Endothelial cell of umbilical vein (primary cell): ENCODE results near the gene BDKRB2. TPM values are rescaled to one million over a fixed set of nuclear protein-coding genes. Genes with fewer than 3 reads are reported as not detected.

Experiments
- BruUV-seq: library from RNA; stranded (reverse); fragments of 400-500 nt; replicated peaks from 2 replicates; lab custom pipeline; 2021; lab: Mats Ljungman, UMichigan
- CTCF ChIA-PET: fragments of 300-600, 350-600 bp; sonication (Branson Sonifier 250); formaldehyde crosslinking; loops from one replicate; lab custom pipeline; 2021; ENCODE audit warnings: antibody characterized with exemption, inconsistent platforms; lab: Charles Lee
- POLR2A ChIA-PET: fragments of 300-600, 350-600 bp; sonication (Branson Sonifier 250); formaldehyde crosslinking; loops from one replicate; lab custom pipeline; 2021; ENCODE audit warnings: antibody characterized with exemption, inconsistent platforms; lab: Charles Lee
- DNase-seq: peaks from one replicate; pipeline ENCODE4 v3.0.0-alpha.2; 2011; ENCODE audit warnings: low read depth, low spot score
- FAIRE-seq: peaks from 2 replicates; lab custom pipeline; 2011; peaks lifted over from hg19 to GRCh38; lab: Jason Lieb, UNC
- H2AFZ ChIP-seq: 2 replicates; pipeline ENCODE4 v1.6.0; 2012; ENCODE audit warnings: low read depth, low read length, control low read depth, inconsistent platforms
- H3K27ac ChIP-seq: 2 replicates; pipeline ENCODE4 v1.5.1; 2011; ENCODE audit warnings: low read depth, mild to moderate bottlenecking, control low read depth, low read length, moderate library complexity; ENCODE audit not compliant: insufficient read depth
- H3K27me3 ChIP-seq, 2 experiments: 2 replicates each; pipeline versions ENCODE4 v1.6.0 to v1.6.1; 2011; ENCODE audit warnings: low read length in 2 of 2, mixed read lengths in 1 of 2; ENCODE audit not compliant: control insufficient read depth in 2 of 2, insufficient read depth in 2 of 2
- H3K36me3 ChIP-seq, 2 experiments: 2 replicates in 1 of 2; 3 replicates in 1 of 2; pipeline ENCODE4 v1.5.1; 2011; ENCODE audit warnings: low read length in 2 of 2, mild to moderate bottlenecking in 1 of 2, moderate library complexity in 1 of 2; ENCODE audit not compliant: control insufficient read depth in 2 of 2, insufficient read depth in 2 of 2; ENCODE audit errors: extremely low read depth in 1 of 2
- H3K4me1 ChIP-seq: 3 replicates; pipeline ENCODE4 v1.5.1; 2011; ENCODE audit warnings: mild to moderate bottlenecking, low read length; ENCODE audit not compliant: control insufficient read depth, insufficient read depth; ENCODE audit errors: extremely low read depth
- H3K4me2 ChIP-seq: 2 replicates; pipeline ENCODE4 v1.6.1; 2011; ENCODE audit warnings: low read length, control low read depth, mixed read lengths; ENCODE audit not compliant: insufficient read depth
- H3K4me3 ChIP-seq, 3 experiments: fragments of 200-600 bp in 1 of 3; sonication (generic), shearing (Covaris generic) in 1 of 3; replicated peaks in 1 of 3; 2 replicates each; pipeline ENCODE4 v1.5.1; 2011 to 2016; ENCODE audit warnings: control low read depth in 3 of 3, low read length in 3 of 3, mild to moderate bottlenecking in 2 of 3, inconsistent platforms in 1 of 3, low read depth in 1 of 3, moderate library complexity in 1 of 3; ENCODE audit not compliant: insufficient read depth in 1 of 3
- H3K79me2 ChIP-seq: 2 replicates; pipeline ENCODE4 v1.6.0; 2012; ENCODE audit warnings: low read length, inconsistent platforms; ENCODE audit not compliant: control insufficient read depth, insufficient read depth
- H3K9ac ChIP-seq: replicated peaks from 2 replicates; pipeline ENCODE3; 2011; ENCODE audit warnings: low read length, control low read depth; ENCODE audit not compliant: insufficient read depth; ENCODE audit errors: extremely low read depth
- H3K9me1 ChIP-seq: replicated peaks from 3 replicates; pipeline ENCODE4 v1.6.0; 2011; ENCODE audit warnings: mild to moderate bottlenecking, low read length; ENCODE audit not compliant: control insufficient read depth, insufficient read depth; ENCODE audit errors: extremely low read depth
- H3K9me3 ChIP-seq: replicated peaks from 2 replicates; pipeline ENCODE4 v1.5.1; 2012; ENCODE audit warnings: low read length, inconsistent platforms; ENCODE audit not compliant: control insufficient read depth, insufficient read depth
- H4K20me1 ChIP-seq: replicated peaks from 2 replicates; pipeline ENCODE3; 2011; ENCODE audit warnings: mild to moderate bottlenecking, low read length; ENCODE audit not compliant: control insufficient read depth, insufficient read depth; ENCODE audit errors: extremely low read depth
- EZH2 ChIP-seq: IDR thresholded peaks from 2 replicates; pipeline ENCODE4 v1.6.1; 2012; ENCODE audit warnings: borderline replicate concordance, low read depth, mild to moderate bottlenecking, moderate library complexity, low read length, inconsistent platforms; ENCODE audit not compliant: severe bottlenecking
- FOS ChIP-seq: IDR thresholded peaks from 2 replicates; pipeline ENCODE4 v1.6.1; 2011; ENCODE audit warnings: mild to moderate bottlenecking, low read length, moderate library complexity, borderline replicate concordance; ENCODE audit not compliant: insufficient read depth
- GATA2 ChIP-seq: IDR thresholded peaks from 2 replicates; pipeline ENCODE4 v1.7.0; 2011; ENCODE audit warnings: low read depth, mild to moderate bottlenecking, moderate library complexity, mixed read lengths, low read length; ENCODE audit not compliant: insufficient read length, insufficient read depth
- JUN ChIP-seq: IDR thresholded peaks from 2 replicates; pipeline ENCODE4 v1.6.1; 2011; ENCODE audit warnings: borderline replicate concordance, low read depth; ENCODE audit not compliant: insufficient read length, insufficient read depth
- MYC ChIP-seq: IDR thresholded peaks from one replicate; pipeline ENCODE4 v1.6.1; 2011; ENCODE audit warnings: mild to moderate bottlenecking, low read depth, low read length
- POLR2A ChIP-seq: IDR thresholded peaks from 2 replicates; pipeline ENCODE4 v1.6.1; 2012; ENCODE audit warnings: low read depth, mild to moderate bottlenecking, control low read depth, low read length
- POLR2AphosphoS5 ChIP-seq: IDR thresholded peaks from 2 replicates; pipeline ENCODE4 v1.6.1; 2012; ENCODE audit warnings: low read depth, mild to moderate bottlenecking, control low read depth, low read length, moderate library complexity; ENCODE audit not compliant: insufficient read depth
- dilution Hi-C: fragments of 300-500 bp; cut with MboI; formaldehyde crosslinking; loops from one replicate; pipeline ENCODE4 v1.15.0; 2019; ENCODE audit warnings: low sequenced_read_pairs; ENCODE audit not compliant: extremely low pct_ligation_motif_present
- intact Hi-C: fragments of 100-400 bp; cut with micrococcal nuclease; formaldehyde crosslinking; loops from one replicate; pipeline ENCODE4 v1.10.0; 2022
- polyA plus RNA-seq, 4 experiments: library from polyadenylated mRNA; depleted of rRNA in 3 of 4; stranded (reverse) in 3 of 4; unstranded in 1 of 4; fragments of >200 nt; gene quantifications; 2 replicates each; pipeline versions ENCODE4 v1.2.1 to v1.2.3, GENCODE V29; 2011 to 2012; ENCODE audit warnings: missing spikeins in 1 of 4
- total RNA-seq: library from RNA; stranded (reverse); gene quantifications from 2 replicates; pipeline ENCODE4 v1.2.3, GENCODE V29; 2021
- TF ChIP-seq, protein P1 (sequence below): IDR thresholded peaks from 2 replicates; pipeline ENCODE4 v1.6.1; 2011; ENCODE audit not compliant: insufficient read depth, insufficient read length
- TF ChIP-seq, protein P2 (sequence below), 2 donors: IDR thresholded peaks; 1 replicate in 1 of 2; 2 replicates in 1 of 2; pipeline ENCODE4 v1.5.1; 2011; ENCODE audit warnings: low read length in 2 of 2, mild to moderate bottlenecking in 2 of 2, moderate library complexity in 2 of 2, control low read depth in 1 of 2, inconsistent platforms in 1 of 2, low read depth in 1 of 2; ENCODE audit not compliant: insufficient read depth in 1 of 2; ENCODE audit errors: extremely low read depth in 1 of 2

The BDKRB2 gene
- total and polyA plus RNA-seq, 2 donors (not counting 3 experiments of a cell fraction or from before 2014, with no cell fraction given) = 0.22 to 0.77 TPM

DNA sequence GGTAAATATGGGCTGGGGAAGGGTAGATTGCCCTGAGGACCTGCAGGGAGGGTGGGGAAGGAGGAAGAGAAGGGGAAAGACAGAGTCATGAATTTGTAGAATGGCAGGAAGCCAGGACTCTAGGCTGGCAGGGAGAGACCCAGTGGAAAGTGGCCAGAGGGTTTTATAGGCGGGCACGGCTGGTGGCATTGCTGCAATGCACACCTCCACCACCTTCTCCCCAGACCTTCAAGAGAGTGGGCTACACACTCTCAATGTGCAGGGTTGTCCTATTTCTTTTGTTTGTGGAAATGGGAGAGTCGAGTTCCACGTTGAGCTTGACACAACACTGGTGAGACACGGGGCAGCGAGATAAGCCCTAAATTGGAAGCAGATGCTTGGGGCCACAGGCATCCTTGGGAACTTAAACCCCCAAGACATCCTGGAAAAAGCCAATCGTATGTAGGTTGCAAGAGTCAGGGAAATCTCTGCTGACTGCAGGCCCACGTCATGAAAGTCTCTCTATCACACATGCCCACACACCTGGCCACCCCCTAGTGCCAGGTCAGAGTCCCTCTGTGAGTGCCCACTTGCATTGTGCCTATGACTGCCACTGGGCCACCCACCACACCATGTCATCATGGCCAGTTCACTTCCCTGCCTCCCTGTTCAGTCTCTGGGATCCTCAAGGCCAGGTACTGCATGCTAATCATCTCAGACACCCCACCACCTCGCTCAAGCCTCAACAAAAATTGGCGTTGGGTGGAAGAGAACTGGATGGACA is 38.0 kb upstream of the BDKRB2 start:
- no peak for DNase-seq
- Histone ChIP-seq H3K27ac (no peak overlapping the region), H3K36me3 (no peaks in the 10 kb centered on the region), H3K4me1 (no peaks in the 10 kb centered on the region), H3K9me1 (no peaks in the 10 kb centered on the region), H2AFZ (no peak overlapping the region), H3K27me3 (no peaks in the 10 kb centered on the region), H3K9me3 (no peaks in the 10 kb centered on the region), H3K4me3 (no peak overlapping the region), H4K20me1 (no peaks in the 10 kb centered on the region), H3K79me2 (no peaks in the 10 kb centered on the region), H3K9ac (no peak overlapping the region), H3K4me2 (no peak overlapping the region)
- BruUV-seq = no TSS peak
- intact Hi-C loops = no loop called here
- ChIA-PET CTCF (no interaction called here), POLR2A (no interaction called here)
- dilution Hi-C loops = no loop called here
- TF ChIP-seq POLR2A = no peak
- TF ChIP-seq, protein P1, sequence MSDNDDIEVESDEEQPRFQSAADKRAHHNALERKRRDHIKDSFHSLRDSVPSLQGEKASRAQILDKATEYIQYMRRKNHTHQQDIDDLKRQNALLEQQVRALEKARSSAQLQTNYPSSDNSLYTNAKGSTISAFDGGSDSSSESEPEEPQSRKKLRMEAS = no peak
- TF ChIP-seq FOS = no peak
- no peak for TF ChIP-seq POLR2AphosphoS5
- TF ChIP-seq, protein P2, sequence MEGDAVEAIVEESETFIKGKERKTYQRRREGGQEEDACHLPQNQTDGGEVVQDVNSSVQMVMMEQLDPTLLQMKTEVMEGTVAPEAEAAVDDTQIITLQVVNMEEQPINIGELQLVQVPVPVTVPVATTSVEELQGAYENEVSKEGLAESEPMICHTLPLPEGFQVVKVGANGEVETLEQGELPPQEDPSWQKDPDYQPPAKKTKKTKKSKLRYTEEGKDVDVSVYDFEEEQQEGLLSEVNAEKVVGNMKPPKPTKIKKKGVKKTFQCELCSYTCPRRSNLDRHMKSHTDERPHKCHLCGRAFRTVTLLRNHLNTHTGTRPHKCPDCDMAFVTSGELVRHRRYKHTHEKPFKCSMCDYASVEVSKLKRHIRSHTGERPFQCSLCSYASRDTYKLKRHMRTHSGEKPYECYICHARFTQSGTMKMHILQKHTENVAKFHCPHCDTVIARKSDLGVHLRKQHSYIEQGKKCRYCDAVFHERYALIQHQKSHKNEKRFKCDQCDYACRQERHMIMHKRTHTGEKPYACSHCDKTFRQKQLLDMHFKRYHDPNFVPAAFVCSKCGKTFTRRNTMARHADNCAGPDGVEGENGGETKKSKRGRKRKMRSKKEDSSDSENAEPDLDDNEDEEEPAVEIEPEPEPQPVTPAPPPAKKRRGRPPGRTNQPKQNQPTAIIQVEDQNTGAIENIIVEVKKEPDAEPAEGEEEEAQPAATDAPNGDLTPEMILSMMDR (IDR thresholded peaks at IDR 0.05; ENCODE audit: extremely low read depth in 1 of 2, insufficient read depth in 1 of 2, low read depth in 1 of 2, low read length in 2 of 2) = no peak
- no peak for TF ChIP-seq MYC
- TF ChIP-seq EZH2 = no peak
- TF ChIP-seq JUN = no peak
- TF ChIP-seq GATA2 = no peak
- no peak for FAIRE-seq
